ENCODE measurements around the gene CLC.

The CLC gene

GRCh38 chr19:39737351-39737750 is 478 bp downstream of the CLC start:
- Histone ChIP-seq H3K36me3 (replicated peaks) (no peaks in the 10 kb centered on the region), H3K27ac (no peak overlapping the region), H3K27me3 (replicated peaks) (no peaks in the 10 kb centered on the region), H3K4me3 (ENCODE audit: low read depth, low read length) (no peak overlapping the region)
- in situ Hi-C loops (cut with HindIII; ENCODE audit: low pct_ligation_motif_present, low sequenced_read_pairs) = no loop called here
- no peak for TF ChIP-seq CTCF (IDR thresholded peaks at IDR 0.05; ENCODE audit: low read depth, low read length, missing control alignments)
- DNase-seq = no peak

- no peak for TF ChIP-seq CTCF (IDR thresholded peaks at IDR 0.05; ENCODE audit: low read depth, low read length, missing control alignments)
- in situ Hi-C loops (cut with HindIII; ENCODE audit: low pct_ligation_motif_present, low sequenced_read_pairs) = no loop called here
- no peak overlapping the region for H3K27ac ChIP-seq
- no peaks in the 10 kb centered on the region for H3K27me3 ChIP-seq (replicated peaks)
- H3K4me3 ChIP-seq (ENCODE audit: low read depth, low read length) = no peak overlapping the region
- no peak for DNase-seq
- no peaks in the 10 kb centered on the region for H3K36me3 ChIP-seq (replicated peaks)
Measured at GRCh38 chr19:39736088-39736487, 1.7 kb downstream of the CLC start.

DNA sequence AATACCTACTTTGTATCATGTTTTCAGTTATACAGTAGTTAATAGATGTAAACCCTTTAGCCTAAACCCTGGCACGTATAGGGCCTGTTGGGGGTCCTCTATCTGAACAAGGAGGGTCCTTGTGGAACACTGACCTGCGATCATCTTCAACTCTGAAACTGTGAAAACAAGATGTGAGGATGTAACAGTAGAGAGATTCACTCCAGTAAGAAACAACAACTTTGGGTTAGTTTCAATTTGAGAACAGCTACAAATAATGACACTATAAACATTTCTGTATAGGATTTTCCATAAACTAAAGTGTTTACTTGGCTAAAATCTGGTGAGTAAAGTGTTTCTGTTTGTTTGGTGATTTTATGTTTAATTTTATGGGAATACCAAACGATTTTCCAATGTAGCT is 2.1 kb downstream of the CLC start:
- DNase-seq = no peak
- Histone ChIP-seq H3K27me3 (replicated peaks) (no peaks in the 10 kb centered on the region), H3K36me3 (replicated peaks) (no peaks in the 10 kb centered on the region), H3K27ac (no peak overlapping the region), H3K4me3 (ENCODE audit: low read depth, low read length) (no peak overlapping the region)
- in situ Hi-C loops (cut with HindIII; ENCODE audit: low pct_ligation_motif_present, low sequenced_read_pairs) = no loop called here
- no peak for TF ChIP-seq CTCF (IDR thresholded peaks at IDR 0.05; ENCODE audit: low read depth, low read length, missing control alignments)

DNA sequence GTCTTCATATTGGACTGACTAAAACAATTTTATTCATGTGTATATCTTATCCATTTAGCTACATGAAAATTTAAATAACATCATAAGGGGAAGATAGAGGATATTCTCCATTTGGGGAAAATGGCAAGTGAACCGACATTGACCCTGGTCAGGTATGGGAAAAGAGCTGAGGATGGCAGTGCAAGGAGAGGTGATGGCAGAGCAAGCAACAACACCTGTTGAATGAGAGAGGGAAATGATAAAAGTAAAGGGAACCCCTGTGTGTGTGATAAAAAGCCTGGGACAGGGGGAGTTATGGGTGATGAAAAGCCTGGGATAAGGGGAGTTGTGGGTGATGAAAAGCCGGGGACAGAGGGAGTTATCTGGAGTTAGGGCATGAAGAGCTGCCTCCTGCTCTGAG is 4.0 kb downstream of the CLC start:
- in situ Hi-C loops (cut with HindIII; ENCODE audit: low pct_ligation_motif_present, low sequenced_read_pairs) = no loop called here
- DNase-seq = no peak
- Histone ChIP-seq H3K27ac (no peak overlapping the region), H3K4me3 (ENCODE audit: low read depth, low read length) (no peak overlapping the region), H3K27me3 (replicated peaks) (no peaks in the 10 kb centered on the region), H3K36me3 (replicated peaks) (no peaks in the 10 kb centered on the region)
- no peak for TF ChIP-seq CTCF (IDR thresholded peaks at IDR 0.05; ENCODE audit: low read depth, low read length, missing control alignments)

GRCh38 chr19:39731685-39732084 is 6.1 kb downstream of the CLC start:
- no peak for TF ChIP-seq CTCF (IDR thresholded peaks at IDR 0.05; ENCODE audit: low read depth, low read length, missing control alignments)
- DNase-seq = no peak
- in situ Hi-C loops (cut with HindIII; ENCODE audit: low pct_ligation_motif_present, low sequenced_read_pairs) = no loop called here
- H3K36me3 ChIP-seq (replicated peaks) = no peaks in the 10 kb centered on the region
- H3K27me3 ChIP-seq (replicated peaks) = no peaks in the 10 kb centered on the region
- H3K4me3 ChIP-seq (ENCODE audit: low read depth, low read length) = no peak overlapping the region
- no peak overlapping the region for H3K27ac ChIP-seq

DNA sequence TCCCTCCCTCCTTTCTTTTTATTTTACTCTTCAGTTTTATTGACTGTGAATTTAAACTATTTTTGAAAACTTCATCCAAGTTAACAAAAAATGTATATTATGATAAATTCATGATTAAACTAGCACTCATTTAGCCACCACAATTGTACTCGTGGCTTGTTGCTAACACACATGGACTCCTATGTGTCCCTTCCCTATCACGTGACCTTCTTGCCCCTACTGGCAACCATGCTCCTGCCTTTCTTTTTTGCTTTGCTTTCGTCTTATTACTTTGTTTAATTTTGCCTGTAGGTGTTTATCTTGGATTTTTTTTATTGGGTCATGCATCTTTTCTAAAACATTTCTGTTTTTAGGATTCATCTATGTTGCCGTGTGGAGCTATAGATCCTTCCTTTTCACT is 8.2 kb downstream of the CLC start:
- Histone ChIP-seq H3K4me3 (ENCODE audit: low read depth, low read length) (no peak overlapping the region), H3K36me3 (replicated peaks) (no peaks in the 10 kb centered on the region), H3K27me3 (replicated peaks) (no peaks in the 10 kb centered on the region), H3K27ac (no peak overlapping the region)
- TF ChIP-seq CTCF (IDR thresholded peaks at IDR 0.05; ENCODE audit: low read depth, low read length, missing control alignments) = no peak
- in situ Hi-C loops (cut with HindIII; ENCODE audit: low pct_ligation_motif_present, low sequenced_read_pairs) = no loop called here
- DNase-seq = no peak

Measured in brain microvascular endothelial cell (primary cell).